GM10248 (cell line): ENCODE data around the gene KIF16B.
"Not testable (repeated sequence)": the region's sequence is repeated elsewhere in the genome, so short reads cannot be mapped to it uniquely, and the experiment has no call there.

Experiments
- CTCF ChIA-PET: fragments of 300-600 bp; sonication (Branson Sonifier 250); formaldehyde crosslinking; extraction: SDS; loops from one replicate; lab custom pipeline; 2021; ENCODE audit warnings: antibody characterized with exemption; lab: Yijun Ruan, JAX
- POLR2A ChIA-PET: fragments of 350-650 bp; sonication (Branson Sonifier 250); formaldehyde crosslinking; extraction: SDS; loops from one replicate; lab custom pipeline; 2020; ENCODE audit warnings: antibody characterized with exemption; lab: Yijun Ruan, JAX
- DNase-seq: peaks from one replicate; pipeline ENCODE4 v3.0.0; 2012; ENCODE audit errors: extremely low spot score
- CTCF ChIP-seq: IDR thresholded peaks from 2 replicates; pipeline ENCODE4 v1.5.1; 2012; ENCODE audit warnings: mild to moderate bottlenecking, low read depth; ENCODE audit errors: extremely low read depth, missing control alignments, control extremely low read depth

KIF16B gene

GRCh38 chr20:16596991-16597390 lies 23.7 kb upstream of the KIF16B start:
- no peak for TF ChIP-seq CTCF
- POLR2A ChIA-PET: no interaction called here
- CTCF ChIA-PET: interaction anchor here (1.0 kb wide), 1 partner anchor 20 kb away, joined by 3 read pairs; no protein-coding TSS in a partner anchor
- no peak for DNase-seq

- DNase-seq, POLR2A ChIA-PET: not testable (repeated sequence)
- CTCF ChIA-PET: interaction anchor here (1.0 kb wide), 1 partner anchor 21 kb away, joined by 3 read pairs; no protein-coding TSS in a partner anchor
Measured at GRCh38 chr20:16596404-16596803, 23.2 kb upstream of the KIF16B start.

- ChIA-PET CTCF (no interaction called here), POLR2A (no interaction called here)
- no peak for DNase-seq
- TF ChIP-seq CTCF: no peak
Measured at GRCh38 chr20:16595376-16595775, 22.1 kb upstream of the KIF16B start.

- no peak for TF ChIP-seq CTCF
- DNase-seq: no peak
- POLR2A ChIA-PET: no interaction called here
- CTCF ChIA-PET: interaction anchor here (1.3 kb wide), 1 partner anchor 12 kb away, joined by 3 read pairs; no protein-coding TSS in a partner anchor
Measured at GRCh38 chr20:16590041-16590633, 16.9 kb upstream of the KIF16B start.

- CTCF ChIA-PET: interaction anchor here (1.3 to 1.4 kb wide), 2 partner anchors 12 to 16 kb away, joined by 3 read pairs; no protein-coding TSS in a partner anchor
- POLR2A ChIA-PET: no interaction called here
- no peak for TF ChIP-seq CTCF
- DNase-seq: no peak
Measured at GRCh38 chr20:16589623-16590022, 16.4 kb upstream of the KIF16B start.

GRCh38 chr20:16588241-16588640 lies 15.0 kb upstream of the KIF16B start:
- DNase-seq: no peak
- TF ChIP-seq CTCF: no peak
- CTCF ChIA-PET: interaction anchor here (1.4 kb wide), 1 partner anchor 14 kb away, joined by 3 read pairs; no protein-coding TSS in a partner anchor

GRCh38 chr20:16587066-16587465 lies 13.8 kb upstream of the KIF16B start:
- DNase-seq: no peak
- CTCF ChIA-PET: interaction anchor here (1.3 kb wide), 1 partner anchor 10 kb away, joined by 3 read pairs; no protein-coding TSS in a partner anchor
- no peak for TF ChIP-seq CTCF
- POLR2A ChIA-PET: no interaction called here

More at GRCh38 chr20:16588241-16588640, 15.0 kb upstream of the KIF16B start:
- POLR2A ChIA-PET: no interaction called here
